Muscle of arm (tissue), 14 donors: ENCODE results near the gene PARP6. TPM values are rescaled to one million over a fixed set of nuclear protein-coding genes. Genes with fewer than 3 reads are reported as not detected.

Experiments
- DNase-seq: peaks from one replicate; pipeline ENCODE4 v3.0.0-alpha.2; 2013
- long read RNA-seq, 11 donors: transcript quantifications; one replicate each; lab custom pipeline, GENCODE V29; 2026
- polyA plus RNA-seq, 12 donors: library from polyadenylated mRNA; unstranded; fragments of 120-200 nt; gene quantifications; one replicate each; pipeline ENCODE4 v1.2.1, GENCODE V29; 2013; ENCODE audit not compliant: insufficient read length in 12 of 12

Gene PARP6, protein sequence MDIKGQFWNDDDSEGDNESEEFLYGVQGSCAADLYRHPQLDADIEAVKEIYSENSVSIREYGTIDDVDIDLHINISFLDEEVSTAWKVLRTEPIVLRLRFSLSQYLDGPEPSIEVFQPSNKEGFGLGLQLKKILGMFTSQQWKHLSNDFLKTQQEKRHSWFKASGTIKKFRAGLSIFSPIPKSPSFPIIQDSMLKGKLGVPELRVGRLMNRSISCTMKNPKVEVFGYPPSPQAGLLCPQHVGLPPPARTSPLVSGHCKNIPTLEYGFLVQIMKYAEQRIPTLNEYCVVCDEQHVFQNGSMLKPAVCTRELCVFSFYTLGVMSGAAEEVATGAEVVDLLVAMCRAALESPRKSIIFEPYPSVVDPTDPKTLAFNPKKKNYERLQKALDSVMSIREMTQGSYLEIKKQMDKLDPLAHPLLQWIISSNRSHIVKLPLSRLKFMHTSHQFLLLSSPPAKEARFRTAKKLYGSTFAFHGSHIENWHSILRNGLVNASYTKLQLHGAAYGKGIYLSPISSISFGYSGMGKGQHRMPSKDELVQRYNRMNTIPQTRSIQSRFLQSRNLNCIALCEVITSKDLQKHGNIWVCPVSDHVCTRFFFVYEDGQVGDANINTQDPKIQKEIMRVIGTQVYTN
- 100 to 1,000 TPM in 2 of 12 donors, 10 to 100 TPM in 9, not detected in 1; 43.8 to 108 (median 62.3) TPM for polyA plus RNA-seq
- long read RNA-seq, donor 1, partial matches to known transcripts: 5 of 9 reads
- long read RNA-seq, donor 1, other reads (novel, unspliced or antisense): 0 of 9 reads
- long read RNA-seq, donor 2: 0 reads
- long read RNA-seq, donor 3, partial matches to known transcripts: 0 of 3 reads
- long read RNA-seq, donor 3, other reads (novel, unspliced or antisense): 0 of 3 reads
- long read RNA-seq, donor 4, partial matches to known transcripts: 0 of 1 reads
- long read RNA-seq, donor 4, other reads (novel, unspliced or antisense): 0 of 1 reads
- long read RNA-seq, donor 5, partial matches to known transcripts: 0 of 3 reads
- long read RNA-seq, donor 5, other reads (novel, unspliced or antisense): 0 of 3 reads
- long read RNA-seq, donor 6: 0 reads
- long read RNA-seq, donor 7, partial matches to known transcripts: 0 of 1 reads
- long read RNA-seq, donor 7, other reads (novel, unspliced or antisense): 0 of 1 reads
- long read RNA-seq, donor 8, partial matches to known transcripts: 6 of 7 reads
- long read RNA-seq, donor 8, other reads (novel, unspliced or antisense): 0 of 7 reads
- long read RNA-seq, donor 9: 0 reads
- long read RNA-seq, donor 10, partial matches to known transcripts: 0 of 2 reads
- long read RNA-seq, donor 10, other reads (novel, unspliced or antisense): 0 of 2 reads
- long read RNA-seq, donor 11, partial matches to known transcripts: 0 of 2 reads
- long read RNA-seq, donor 11, other reads (novel, unspliced or antisense): 0 of 2 reads

DNA sequence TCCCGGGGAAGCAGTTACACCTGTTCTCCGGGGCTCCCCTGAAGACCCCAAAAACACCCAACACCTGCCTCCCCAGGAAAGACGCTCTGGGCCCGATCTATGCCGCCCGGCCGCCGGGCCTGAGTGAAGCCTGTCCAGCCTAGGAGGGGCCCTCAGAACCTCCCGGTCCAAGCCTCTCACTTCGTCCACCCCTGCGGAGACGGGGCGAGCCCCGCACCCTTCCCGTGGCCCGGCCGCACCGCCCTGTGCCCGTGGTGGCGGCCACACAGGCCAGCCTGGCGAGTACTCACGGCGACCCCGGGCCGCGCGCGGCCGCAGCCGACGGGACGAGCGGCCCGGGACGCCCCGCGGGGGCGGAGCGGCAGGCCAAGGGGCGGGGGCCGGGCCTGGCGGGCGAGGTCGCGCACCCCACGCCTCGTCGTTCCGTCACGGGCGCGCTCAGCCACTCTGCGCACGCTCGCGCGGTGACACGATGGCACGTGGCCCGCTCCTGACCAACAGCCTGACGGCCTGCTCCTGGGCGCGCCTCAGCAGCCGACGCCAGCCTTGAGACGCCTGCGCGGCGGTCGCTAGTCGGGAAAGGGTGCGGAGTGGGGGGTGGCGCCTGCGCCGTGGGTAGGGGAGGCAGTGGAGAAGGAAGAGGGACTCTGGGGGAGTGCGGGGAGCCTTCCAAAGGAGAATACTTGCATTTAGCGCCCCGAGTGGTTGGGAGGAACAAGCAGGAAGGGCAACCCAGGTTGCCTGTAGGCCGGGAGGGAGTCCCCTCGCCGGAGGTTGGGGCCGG, at the start of gene PARP6:
Gene PARP6 (minus strand): TSS at position 342 of the 784 bp plus-strand sequence. CDS start 5,077 bp downstream, outside the sequence.
- peak; percentile 99 for DNase-seq

DNA sequence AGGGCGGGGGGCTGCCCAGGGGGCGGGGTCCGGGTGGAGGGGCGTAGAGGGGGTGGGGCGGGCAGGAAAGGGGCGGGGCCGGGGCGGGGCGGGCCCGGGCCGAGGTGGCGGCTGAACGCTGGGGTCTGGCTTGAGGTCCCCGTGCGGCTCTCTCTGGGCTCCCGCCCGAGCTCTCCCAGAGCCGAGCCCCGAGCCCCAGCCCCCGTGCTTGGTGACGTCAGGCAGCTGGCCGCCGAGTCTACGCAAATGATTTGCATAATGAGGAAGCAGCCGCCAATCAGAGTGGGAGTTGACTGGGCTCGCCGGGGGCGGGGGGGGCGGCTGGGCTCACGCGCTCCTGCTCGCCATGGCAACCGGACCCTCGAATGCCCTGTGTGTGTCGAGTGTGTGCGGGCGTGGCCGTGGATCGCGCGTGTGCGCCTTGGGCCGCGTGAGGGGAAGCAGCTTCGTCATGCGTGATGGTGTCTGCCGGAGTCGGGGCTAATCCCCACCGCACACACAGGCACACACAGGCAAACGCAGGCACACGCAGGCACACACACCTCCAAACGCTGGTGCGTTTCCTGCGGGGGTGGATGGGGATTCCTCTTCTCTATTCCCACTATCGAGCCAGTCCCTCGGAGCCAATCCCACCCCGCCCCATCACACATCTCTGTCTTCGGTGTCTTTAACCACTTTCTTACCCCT, 47.8 kb upstream of the PARP6 start, which contains the start of gene CELF6:
Gene CELF6 (minus strand): TSS at position 173 of the 687 bp plus-strand sequence. CDS start 283 bp downstream, outside the sequence.
- DNase-seq: peak; percentile 55

DNA sequence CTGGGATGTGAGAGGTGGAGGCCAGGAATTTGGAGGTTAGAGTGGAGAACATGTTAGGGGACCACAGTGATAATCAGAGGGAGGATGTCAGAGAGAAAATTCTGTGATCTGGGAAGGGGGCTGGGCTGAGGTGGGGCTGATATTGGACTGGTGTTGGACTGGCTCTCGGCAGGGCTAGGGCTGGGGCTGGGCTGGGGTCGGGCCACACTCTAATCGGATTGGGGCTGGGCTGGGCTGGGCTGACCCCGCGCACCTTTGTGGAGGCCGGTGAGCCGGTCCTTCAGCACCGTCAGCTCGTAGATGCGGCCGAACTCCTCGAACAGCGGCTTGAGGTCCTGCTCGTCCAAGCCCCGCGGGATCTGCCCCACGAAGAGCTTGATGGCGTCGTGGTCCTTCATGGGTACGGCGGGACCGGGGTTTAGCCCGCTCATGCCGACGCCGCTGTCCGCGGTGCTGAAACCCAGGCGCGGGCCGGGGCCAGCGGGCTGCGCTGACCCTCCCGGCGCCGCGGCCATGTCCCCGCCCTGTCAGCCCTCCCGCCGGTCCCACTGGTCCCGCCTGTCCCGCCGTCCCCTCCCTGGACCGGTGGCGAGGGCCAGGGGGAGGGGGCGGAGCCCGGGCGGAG, 47.1 kb upstream of the PARP6 start:
- DNase-seq: peak; percentile 75

DNA sequence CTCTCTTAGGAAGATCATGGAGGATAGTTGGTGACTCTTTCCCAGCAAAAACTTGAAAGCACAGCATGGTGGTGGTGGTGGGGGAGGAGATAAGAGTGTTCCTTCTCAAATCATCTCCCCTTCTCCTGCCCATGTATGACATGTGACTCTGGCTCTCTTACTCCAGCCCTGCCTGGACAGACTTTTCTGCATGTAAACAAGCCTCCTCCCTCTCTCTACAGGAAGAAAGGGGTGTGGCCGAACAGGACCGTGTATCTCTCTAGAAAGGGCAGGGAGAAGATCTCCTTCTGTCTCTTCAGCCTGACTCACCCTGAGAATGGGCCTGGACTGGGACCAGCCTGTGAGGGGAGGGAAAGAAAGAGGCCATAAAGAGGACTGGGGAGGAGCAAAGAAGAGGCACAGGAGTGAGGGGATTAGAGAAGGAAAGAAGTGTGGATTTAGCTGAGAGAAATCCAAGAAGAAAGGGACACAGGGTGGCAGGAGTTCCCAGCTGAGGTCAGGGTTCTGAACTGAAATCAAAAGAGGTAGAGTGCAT, 46.1 kb upstream of the PARP6 start:
- DNase-seq: no peak

DNA sequence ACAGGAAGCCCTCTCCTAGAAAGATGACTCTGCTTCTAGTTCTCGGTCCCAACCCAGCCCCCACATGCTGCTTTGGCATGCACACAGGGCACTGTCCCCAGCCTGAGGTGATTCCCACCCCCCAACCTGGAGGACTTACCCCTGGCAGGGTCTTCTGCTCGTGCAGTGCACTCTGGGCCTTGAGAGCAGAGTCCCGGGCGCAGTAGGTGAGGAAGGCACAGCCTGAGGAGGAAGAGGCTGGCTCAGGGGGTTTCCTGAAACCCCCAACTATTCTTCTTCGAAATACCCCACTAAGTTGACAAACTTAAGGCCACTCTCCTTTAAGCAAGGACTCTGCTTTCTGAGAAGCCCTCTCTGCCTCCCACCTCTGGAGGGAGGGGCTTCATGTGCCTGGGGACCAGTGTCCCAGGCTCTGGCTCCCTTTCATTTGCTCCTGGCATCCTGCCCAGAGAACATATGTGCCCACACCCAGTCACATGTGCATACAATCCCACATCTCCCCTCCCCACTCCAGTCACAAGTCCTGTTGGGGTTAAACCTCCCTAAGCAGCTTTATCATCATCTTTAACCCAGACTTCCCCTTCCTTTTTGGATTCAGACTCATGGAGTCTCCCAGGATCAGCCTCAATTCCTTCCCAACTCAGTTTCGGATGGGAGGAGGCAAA, 43.5 kb upstream of the PARP6 start:
- DNase-seq: no peak

DNA sequence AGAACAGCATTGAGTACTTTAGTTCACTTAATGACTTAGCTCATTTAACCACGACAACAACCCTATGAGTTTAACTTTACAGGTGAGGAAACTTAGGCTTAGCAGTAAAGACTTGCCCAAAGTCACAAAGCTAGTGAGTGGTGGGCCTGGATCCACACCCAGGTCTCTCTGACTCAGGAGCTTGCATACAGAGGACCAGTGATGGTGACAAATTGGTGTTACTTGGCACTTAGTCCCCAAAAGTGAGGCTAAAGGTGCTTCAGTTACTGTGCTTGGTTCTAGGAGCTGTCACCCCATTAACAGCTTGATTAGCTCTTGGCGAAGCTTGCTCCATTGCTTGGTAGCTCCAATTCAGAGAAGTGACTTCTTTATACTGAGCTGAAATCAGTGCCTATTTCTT, 41.5 kb upstream of the PARP6 start:
- DNase-seq: no peak

DNA sequence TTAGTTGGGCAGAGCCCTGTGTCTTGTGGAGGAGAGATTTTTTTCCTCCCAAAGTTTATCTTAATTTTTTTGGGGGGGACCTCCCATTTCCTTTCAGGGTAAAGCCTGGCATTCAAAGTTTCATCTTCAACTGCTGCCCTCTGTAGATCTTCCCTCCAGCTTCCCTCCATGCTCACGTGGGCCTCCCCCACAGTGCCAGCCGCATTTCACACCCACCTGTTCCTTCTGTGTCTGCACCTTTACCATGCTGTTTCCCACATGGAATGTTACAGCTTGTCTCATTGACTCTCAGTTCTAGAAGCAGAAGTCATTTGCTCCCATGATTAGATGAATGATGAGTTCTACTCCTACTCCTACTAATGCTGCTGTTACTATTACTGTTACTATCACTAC, 41.1 kb upstream of the PARP6 start:
- DNase-seq: no peak

DNA sequence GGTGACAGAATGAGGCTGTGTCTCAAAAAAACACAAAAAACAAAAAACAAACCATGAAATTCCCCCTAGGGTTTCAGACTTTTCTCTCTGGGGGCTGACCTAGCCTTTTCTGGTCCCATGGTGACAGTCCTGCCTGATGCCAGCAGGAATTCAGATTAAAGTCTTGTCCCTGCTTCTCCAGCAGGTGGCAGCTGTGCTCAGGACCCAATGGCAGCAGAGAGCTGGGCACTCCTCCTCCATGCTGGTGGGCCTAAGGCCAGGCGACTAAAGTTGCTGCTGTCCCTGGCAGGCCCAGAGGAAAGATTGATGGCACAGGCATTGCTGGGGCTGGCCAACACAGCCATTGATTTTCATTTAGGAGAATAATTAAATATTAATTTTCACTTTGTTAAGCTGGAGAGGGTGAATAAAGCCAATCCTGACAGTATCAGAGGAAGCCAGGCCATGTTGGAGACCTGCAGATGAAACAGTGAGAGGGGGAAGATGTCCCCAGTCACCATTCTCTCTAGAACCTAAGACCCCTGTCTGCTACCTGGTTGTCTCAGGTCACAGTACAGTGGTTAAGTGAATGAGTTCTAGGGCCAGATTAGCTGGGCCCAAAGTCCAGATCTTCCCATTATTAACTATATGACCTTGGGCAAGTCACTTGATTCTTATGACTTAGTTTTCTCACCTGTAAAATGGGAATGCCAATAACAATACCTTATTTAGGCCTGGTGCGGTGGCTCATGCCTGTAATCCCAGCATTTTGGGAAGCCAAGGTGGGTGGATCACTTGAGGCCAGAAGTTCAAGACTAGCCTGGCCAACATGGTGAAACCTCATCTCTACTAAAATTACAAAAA, 40.5 kb upstream of the PARP6 start:
- no peak for DNase-seq

DNA sequence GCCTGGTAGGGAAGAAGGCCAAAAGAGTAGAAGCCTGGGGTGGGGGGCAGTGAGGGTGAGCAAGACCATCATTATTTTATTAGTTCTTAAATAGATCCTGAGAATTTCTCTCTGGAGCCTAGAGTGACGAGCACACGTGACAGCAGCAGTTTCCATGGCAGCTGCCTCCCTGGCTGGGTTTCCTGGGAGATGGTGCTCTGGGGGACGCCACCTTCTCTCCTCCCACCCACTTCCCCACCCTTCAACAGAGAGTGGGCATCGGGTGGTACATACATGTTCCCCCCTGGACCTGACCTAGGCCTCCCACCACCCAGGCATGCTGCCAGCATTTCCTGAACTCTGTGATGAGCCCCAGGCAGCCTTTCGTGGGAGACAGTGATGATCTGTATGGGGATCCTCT, 34.7 kb upstream of the PARP6 start:
- DNase-seq: no peak

DNA sequence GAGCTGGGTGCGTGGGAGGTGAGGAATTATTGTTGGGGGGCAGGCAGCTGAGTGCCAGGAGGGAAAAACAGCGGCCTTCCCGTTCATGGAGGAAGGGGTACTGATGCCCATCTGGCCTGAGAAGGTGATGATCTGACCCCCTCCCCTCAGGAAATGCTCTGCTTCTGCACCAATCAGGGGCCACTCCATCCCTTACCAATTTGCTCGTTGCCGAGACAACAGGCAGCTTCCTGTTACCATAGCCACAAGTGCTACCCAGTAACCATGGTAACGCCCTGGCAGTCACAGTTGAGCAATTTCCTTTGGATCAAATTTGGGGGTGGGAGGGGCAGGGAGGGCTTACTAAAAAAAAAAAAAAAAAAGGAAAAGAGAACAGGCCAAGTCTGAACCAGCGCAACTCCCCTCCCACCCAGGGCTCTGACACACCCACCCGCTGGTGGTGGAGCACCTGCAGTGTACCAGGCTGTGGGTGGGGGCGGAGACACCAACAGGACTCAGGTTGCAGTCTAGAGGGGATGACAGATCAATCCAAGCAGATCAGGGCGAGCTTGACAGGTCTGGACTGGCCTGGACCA, 33.9 kb upstream of the PARP6 start:
- no peak for DNase-seq

DNA sequence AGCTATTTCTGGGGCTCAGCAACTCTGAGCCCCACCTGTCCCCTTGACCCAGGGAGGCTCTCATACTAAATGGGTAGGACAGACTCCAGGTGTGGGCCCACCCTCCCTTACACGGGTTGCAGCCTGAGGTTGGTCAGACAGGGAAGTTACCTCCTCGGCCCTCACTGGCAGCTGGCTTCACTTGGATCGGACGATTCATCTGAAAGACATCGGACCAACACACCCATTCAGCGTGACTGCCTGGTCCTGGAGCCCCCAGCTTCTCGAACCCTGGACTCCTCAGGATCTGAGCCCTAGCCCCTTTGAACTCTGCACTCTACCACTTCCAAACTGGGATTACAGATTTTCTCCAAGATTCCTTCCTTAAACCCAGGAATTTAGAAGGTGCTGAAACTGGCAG, 32.2 kb upstream of the PARP6 start:
- no peak for DNase-seq

DNA sequence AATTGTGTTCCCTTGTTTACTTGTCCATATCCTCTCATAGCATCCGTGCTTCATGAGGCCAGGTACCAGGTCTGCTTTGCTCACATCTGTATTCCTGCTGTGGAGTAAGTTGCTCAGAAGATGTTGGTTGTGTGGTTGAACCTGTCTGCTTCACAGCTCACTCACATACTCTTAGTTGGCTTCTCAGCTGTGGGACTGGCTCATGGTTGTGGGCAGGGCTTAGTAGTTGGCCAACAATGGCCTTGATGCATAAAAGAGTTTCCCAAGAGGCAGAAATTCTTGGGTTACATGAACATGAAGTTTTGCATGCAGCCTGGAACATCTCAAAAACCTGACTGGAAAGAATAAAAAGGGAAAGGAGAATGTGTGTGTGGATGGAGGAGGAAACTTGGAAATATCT, 30.6 kb upstream of the PARP6 start:
- DNase-seq: no peak

DNA sequence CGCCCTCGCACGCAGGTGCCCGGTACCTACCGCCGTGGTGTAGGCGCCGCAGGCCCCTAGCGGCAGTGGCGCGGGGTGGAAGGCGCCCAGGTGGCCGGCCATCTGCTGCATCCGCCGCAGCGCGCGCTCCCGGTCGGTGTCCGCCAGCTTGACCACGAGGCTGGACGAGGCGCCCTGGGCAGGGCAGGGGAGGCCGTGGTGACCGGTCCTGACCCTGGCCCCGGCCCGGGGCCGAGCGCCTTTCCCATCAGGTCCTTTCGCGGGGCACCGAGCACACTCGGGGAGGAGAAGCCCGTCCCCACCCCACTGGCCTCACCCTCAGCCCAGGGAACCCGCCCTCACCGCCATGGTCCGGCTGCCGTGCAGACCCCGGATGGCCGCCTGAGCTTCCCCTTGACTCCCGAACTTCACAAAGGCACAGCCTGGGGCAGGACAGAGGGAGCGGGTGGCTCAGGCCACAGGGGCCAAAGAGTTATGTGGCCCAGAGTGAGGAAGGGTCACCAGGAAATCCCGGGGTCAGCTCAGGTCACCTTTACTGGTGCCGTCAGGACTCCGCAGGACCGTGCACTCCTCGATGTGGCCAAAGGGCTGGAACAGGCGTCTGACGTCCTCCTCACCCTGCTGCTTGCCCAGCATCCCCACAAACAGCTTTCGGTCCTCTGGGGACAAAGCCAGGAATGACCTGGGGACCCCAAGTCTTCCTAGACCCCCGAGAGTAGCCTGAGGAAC, 17.4 kb upstream of the PARP6 start:
- DNase-seq: no peak

DNA sequence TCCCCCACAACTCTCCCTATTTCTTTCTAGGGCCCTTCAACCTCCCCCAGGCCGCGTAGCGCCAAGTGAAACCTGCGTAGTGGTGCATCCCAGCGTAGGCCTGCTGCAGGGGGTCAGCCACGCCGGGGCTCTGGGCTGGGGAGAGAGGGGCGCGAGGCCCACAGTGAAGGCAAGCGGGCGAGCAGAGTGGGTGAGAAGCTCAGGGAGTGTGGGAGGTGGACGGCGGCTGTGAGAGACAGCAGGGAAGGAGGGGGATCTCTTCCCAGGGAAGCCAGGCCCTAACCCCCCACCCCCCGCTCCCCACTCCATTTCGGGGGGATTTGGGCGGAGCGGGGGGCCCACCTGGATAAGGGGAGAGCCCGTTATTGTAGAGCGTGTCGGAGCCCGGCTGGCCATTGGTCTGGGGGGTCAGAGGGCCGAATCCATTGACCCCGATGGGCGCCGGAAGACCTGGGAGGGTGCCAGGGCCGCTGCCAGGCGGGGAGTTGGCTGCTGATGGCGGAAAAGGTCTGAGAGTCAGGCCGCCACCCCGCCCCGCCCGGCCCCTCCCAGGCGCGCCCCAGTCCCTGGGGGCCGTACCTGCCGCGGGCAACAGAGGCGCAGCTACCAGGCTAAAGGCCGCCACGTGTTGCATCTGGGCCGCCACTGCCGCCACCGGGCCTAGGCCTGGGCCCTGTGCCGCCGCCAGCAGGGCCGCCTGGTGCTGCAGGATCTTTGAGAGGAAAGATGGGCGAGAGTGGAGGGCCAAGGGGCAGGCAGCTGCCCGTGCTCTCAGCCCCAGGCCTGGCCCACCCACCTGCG, 16.6 kb upstream of the PARP6 start:
- no peak for DNase-seq

DNA sequence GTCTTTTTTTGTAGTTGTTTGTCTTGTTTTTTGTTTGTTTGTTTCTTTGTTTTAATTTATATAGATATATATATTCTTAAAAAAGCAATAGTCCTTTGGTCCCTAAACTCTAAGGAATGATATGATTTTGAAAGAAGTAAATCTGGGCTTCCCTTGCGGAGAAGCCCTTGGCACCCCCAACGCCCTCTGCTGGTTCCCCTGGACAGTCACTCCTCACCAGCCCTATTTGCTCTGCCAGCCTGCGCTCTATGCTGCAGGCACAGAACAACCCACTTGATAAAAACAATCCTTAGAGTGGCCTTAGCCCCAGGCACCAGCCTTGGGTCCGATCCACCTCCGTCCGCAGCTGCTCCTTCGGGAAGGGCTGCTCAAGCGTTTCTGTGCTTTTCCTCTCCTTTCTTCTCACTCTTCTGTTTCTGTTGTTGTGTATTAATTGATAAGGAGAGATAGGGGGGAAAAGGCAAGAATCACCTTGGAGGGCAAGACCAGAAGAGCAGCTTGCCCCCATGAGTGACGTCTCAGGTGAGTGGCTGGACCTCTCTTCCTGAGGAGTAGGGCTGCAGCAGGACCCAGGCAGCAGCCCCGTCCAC, 13.7 kb upstream of the PARP6 start:
- no peak for DNase-seq
